NCI-H526 (cell line): Measurements from ENCODE around the gene TRIM24.

Experiments
- DNase-seq, 2 experiments: peaks; one replicate each; lab custom pipeline; 2025; lab: John Stamatoyannopoulos, UW

The TRIM24 gene

DNA sequence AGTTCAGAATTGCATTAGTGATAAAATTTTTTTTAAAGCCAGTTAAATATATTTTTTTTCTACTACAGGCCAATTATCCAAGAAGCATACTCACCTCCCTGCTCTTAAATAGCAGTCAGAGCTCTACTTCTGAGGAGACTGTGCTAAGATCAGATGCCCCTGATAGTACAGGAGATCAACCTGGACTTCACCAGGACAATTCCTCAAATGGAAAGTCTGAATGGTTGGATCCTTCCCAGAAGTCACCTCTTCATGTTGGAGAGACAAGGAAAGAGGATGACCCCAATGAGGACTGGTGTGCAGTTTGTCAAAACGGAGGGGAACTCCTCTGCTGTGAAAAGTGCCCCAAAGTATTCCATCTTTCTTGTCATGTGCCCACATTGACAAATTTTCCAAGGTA, 119.1 kb downstream of the TRIM24 start:
- DNase-seq = no peak

DNA sequence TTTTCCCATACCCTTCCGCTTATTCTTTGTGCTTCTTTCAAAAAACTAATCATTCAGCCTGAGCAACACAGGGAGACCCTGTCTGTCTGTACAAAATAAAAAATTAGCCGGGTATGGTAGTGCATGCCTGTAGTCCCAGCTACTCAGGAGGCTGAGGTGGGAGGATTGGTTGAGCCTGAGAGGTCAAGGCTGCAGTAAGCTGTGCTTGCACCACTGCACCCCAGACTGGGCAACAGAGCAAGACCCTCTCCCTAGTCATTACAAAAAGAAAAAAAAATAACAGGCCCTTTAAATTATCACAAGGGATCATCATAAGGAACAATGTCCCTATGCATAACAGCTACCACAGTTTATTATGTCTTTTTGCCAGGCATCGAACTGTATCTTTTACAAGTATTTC, 119.6 kb downstream of the TRIM24 start:
- DNase-seq = no peak

DNA sequence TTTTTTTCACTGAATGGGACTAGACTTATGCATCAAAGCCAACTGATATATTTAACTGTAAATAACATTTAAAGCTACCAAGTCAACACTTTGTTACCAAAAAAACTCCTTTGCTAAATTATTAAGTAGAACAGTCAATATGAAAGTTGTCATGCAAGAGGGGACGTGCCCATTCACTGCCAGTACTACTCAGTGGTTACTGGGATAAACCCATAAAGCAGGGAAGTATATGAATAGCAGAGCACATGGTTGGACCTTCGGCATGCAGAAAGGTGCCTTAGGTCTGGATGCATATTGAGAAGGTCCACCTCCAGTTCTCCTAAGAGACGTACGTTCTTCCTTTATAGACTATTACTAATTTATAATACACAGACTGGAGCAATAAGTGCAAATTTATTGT, 121.0 kb downstream of the TRIM24 start:
- no peak for DNase-seq

DNA sequence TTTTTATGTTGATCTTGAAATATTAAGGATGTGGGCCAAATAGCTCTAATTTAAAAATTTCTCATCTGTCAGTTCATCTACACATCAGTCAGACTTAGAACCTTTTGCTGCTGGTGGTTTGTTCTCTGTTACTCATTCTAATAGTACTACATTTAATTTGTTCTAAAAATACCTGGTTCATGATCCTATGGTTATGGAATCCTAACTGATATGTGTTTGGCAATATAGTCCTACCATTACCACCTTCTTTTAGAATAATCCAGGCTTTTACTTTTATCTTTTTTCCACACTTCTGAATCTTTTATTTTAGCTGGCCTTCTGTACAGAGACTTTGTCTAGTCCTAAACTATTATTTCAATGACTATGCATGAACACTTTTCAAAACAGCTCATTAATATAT, 124.2 kb downstream of the TRIM24 start:
- no peak for DNase-seq

DNA sequence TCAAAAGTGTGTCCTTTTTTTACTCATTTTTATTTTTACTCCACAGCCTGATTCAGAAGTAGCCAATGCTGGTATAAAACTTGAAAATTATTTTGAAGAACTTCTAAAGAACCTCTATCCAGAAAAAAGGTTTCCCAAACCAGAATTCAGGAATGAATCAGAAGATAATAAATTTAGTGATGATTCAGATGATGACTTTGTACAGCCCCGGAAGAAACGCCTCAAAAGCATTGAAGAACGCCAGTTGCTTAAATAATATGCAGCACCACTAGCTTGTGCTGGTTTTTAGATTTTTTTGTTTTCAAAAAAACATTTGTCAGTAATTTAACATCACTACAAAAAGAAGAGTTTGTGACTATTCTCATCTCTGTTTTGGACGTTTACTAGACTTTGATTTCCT, 124.6 kb downstream of the TRIM24 start:
- DNase-seq = no peak

DNA sequence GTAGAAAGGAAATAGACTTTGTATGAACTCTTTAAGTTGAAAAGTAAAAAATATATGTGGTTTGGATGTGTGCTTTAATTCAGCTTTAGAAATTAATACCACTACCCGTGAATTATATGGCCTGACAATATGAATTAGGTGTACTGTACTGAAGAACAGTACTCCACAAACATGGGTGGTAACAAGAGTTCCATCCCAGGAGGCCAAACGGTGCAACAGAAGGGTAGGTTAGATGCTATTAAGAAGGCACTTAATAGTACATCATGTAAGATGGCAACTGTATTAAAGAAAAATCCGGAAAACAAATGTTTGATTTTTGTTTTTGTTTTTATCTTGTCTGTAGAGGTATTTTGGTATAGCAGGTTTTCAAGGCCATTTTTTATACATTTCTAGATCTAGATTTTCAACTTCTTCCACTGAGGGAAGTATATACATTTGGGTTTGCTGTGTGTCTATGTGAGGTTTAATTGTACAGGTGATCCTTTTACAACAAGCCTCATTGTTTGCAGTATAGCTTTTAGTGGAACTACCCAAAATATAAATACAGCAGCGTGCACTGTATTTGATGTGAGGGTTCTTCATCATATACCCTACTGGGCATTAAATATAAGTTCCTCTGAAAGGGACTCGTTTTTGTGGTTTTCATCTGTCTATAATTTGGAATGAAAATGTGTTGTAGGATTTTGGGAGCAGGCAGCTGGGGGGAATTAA, 125.4 kb downstream of the TRIM24 start:
- DNase-seq = no peak

DNA sequence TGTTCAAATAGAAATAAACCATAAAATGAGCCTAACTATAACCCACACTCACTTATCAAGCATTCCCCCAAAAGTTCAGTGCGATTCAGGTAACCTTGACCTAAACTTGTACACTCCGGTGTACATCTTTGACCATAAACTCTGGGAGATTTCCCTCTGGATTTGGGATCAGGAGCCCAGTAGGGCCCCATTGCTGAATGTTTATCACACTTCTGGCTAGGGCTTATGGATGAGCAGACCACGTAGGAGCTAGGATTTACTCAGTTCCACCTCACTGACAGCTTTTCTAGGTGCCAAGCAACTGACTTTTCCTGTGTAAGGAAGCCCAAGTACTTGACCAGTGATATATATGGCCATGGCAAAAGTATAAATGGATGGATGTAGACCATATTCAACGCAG, 127.4 kb downstream of the TRIM24 start:
- no peak for DNase-seq

DNA sequence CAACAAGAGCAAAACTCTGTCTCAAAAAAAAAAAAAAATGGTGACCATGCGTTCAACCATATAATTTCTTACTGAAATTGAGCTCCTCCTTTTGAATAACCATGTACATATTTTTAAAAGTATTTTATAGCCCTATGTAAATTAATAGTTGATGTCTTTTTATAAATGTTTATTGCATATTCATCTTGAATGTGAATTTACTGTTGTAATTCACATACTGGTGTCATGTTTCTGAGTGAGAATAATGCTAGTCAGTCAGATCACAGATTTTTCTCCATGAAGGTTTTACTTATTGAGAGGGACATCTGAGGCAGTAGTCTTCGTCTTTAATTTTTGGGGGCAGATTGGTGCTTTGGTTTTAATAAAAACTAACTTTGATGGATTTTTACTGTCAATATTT, 128.9 kb downstream of the TRIM24 start:
- no peak for DNase-seq

DNA sequence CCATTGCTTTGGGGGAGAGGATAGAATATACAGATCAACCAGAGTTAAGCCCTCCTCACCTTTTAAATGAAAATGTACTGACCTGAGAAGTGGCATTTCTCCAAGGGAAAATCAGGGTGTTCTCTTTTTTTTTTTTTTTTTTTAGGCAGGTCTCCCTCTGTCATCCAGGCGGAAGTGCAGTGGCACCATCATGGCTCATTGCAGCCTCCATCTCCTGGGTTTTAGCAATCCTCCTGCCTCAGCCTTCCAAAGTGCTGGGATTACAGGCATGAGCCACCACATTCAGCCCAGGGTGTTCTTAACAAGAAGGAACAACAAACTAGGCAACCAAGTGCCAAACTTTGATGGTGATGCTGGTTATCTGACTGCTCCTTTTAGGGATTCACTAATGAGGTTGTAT, 130.1 kb downstream of the TRIM24 start:
- no peak for DNase-seq

DNA sequence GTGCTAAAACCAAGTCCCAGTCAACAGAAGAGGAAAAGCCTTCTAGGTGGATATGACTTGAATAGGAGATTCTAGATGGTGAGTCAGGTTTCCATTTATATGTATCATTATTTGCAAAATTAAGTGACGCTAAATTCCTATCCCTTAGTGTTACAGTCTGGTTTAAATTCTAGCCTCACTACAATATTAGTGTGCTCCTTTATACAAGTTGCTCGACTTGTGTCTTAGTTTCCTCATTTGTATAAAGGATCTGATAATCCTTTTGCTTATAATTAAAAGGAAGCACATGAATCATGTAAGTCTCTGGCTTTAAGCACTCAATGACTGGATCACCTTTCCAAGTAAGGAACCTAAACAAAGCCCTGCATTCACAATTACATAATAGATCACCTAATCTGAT, 135.4 kb downstream of the TRIM24 start:
- no peak for DNase-seq

DNA sequence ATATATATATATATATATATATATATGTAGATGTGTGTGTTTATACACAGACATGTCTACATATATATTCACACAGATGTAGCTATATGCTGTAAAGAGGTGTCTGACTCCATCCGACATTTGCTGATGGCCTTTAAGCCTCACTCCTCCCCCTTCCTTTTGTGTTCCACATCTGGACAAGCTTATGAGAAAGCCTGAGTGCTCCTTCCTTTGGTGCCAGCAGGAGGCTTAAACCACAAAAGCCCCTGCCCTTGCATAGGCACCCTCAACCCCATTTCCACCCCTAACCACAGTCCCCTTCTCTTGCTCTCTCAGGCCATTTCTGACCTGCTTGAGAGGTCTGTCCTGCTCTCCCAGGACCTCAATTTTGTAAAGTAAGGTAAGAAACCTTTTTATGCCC, 142.4 kb downstream of the TRIM24 start:
- DNase-seq = no peak

DNA sequence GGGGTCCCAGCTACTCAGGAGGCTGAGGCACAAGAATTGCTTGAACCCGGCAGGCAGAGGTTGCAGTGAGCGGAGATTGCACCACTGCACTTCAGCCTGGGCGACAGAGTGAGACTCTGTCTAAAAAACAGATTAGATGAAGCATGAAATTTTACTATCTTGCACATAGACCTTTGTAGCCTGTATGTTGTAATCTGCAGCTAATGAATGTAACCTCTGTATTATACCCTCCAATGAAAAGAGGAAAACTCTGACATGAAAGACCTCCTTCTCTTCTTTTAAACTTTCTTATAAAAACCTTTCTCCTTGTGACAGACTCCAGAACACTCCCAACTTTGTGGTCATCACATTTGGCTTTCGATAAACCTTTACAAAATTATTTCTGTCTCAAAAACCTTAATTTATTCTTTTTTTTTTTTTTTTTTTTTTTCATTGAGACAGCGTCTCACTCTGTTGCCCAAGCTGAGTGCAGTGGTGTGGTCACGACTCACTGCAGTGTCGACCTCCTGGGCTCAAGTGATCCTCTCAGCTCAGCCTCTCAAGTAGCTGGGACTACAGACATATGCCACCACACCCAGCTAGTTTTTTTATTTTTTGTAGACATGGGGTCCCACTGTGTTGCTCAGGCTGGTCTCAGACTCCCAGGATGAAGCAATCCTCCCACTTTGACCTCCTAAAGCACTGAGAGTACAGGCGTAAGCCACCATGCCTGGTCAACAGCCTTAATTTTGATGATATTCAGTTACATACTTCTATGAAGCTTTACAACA, 143.7 kb downstream of the TRIM24 start:
- no peak for DNase-seq

DNA sequence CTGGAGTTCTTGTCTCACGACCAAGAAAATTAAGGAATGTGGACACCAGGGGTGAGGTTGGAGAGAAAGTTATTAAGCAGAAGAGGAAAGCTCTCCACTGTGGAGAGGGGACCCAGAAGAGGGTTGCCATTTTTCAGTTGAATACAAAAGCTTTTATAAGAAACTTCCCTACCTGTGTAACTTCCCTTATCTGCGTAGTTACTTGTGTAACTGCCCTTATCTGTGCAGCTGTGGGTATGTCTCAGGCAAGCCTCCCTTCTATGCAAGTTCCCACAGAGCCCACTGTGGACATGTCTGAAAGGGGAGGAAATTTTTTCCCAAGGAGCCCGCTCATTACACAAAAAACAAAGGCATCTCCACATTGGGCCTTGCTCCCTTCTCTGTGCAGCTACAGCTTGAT, 146.2 kb downstream of the TRIM24 start:
- DNase-seq = no peak

DNA sequence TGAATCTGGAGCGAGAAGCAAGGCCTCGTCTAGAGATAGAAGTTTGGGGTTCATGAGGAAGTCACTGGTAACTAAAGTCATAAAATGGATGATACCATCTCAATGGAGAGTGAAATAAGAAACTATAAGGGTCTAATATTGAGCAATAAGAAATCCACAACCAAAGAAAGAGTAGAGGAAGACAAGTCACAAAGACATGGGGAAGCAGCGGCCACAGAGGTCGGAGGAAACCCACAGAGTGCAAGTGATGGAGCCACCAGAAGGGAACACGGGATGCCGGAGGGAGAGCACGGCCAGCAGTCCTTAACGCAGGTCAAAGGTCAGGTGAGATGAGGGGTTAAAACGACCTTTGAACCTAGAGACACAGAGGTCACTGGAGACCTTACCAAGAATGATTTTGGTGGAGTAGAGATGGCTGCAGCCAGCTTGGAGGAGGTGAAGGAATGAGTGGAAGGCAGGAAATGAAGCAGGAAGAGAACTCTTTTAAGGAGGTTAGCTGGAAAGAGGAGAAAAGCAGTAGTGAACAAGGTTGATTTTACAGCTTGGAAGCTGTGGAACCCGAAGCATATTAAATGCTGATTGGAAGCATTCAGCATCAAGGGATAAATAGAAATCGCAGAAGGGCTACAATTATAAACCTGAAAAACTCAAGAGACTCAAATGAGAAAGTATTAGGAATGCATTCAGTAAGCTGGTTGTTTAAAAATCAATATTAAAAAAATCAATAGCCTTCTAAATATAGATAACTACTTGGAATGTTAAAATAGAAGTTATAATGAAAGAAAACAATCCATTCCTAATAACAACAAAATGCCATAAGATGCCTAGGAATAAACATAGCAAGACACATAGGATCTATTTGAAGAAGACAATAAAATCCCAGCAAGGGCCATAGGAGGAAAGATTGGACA, 147.4 kb downstream of the TRIM24 start:
- no peak for DNase-seq

DNA sequence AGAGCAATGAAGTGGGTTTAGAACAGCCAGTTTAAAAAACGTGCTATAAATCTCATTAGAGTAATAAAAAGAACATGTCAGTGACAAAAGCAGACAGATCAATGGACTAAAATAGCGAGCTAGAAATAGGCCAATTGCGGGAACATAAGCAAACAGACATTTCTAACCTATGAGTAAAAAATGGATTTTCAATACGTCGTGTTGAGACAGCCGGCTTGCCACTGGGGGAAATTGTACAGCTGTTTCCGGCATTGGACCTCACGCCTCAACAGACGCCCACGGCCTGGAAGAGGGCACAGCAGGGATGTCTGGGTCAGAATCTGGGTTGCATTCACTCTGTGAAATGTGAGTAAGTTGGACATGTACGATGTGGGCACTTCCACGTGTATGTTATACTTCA, 148.2 kb downstream of the TRIM24 start:
- DNase-seq = no peak

DNA sequence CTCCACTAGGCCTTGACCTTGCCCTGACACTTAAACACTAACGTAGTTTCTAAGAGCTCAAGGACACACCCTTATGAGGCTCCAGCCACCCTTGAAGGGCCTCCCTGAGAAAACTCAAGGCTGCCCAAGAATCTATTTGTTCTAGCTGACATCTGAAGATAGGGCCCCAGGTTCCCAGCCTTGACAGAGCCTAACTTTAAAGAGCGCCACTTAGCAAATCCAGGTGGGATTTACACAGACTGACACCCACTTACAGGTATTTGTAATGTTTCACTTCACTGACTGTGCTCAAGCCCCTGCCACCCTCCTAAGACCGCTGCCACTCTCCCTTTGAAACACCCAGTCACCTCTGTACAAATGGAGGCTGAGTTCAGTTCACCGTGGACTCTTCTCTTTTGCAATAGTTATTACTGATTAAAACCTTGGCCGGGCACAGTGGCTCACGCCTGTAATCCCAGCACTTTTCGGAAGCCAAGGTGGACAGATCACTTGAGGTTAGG, 150.7 kb downstream of the TRIM24 start:
- no peak for DNase-seq

DNA sequence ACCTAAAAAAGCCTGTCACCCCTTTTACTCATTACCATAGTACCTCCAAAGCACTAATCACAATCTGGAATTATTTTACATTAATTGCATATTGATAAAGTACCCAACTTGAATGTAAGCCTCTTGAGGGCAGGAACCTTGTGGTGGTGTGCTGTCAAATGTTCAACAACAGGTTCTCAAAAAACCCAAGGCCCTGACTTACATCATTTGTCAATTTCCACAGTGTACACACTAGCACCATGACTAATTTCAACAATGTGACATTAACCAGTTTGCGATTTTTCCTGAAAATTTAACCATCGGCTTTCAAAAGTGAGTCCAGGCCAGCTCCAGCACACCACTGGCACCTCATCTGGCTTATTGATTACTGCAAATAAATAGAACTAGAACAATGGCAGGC, 153.6 kb downstream of the TRIM24 start:
- no peak for DNase-seq

DNA sequence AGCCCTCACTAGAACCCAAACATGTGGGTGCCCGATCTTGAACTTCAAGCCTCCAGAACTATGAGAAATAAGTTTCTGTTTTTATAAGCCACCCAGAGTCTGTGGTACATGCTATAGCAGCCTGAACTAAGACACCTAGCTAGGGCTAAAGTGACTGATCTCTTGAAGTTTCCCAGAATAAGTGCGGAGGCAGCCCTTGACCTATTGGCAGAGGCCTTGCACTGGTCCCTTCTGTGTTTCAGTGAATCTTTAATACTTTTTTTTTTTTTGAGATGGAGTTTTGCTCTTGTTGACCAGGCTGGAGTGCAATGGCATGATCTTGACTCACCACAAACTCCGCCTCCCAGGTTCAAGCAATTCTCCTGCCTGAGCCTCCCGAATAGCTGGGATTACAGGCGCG, 156.0 kb downstream of the TRIM24 start:
- DNase-seq = no peak

DNA sequence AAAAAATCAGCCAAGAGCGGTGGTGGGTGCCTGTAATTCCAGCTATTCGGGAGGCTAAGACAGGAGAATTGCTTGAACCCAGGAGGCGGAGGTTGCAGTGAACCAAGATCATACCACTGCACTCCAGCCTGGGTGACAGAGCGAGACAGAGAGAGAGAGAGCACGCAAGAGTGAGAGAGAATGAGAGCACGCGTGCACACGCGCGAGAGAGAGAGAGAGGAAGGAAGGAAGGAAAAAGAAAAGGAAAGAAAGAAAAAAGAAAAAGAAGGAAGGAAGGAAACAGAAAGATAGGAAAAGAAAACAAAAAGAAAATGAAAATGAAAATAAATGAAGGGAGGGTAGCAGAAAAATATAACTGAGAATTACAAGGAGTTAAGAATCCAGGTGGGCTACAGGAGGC, 158.4 kb downstream of the TRIM24 start:
- no peak for DNase-seq

DNA sequence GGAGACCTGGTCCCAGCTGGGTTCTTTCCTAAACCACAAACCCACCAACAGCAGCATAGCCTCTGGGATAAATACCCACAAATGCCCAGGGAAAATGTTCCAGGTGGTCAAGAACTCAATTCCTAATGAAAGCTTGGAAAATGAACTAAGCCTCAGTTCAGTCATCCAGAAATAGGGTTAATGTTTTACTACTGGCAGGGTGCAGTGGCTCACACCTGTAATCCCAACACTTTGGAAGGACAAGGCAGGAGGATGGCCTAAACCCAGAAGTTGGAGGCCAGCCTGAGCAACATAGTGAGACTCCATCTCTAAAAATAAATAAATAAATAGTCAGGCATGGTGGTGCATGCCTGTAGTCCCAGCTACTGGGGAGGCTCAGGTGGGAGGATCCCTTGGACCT, 158.9 kb downstream of the TRIM24 start:
- no peak for DNase-seq

DNA sequence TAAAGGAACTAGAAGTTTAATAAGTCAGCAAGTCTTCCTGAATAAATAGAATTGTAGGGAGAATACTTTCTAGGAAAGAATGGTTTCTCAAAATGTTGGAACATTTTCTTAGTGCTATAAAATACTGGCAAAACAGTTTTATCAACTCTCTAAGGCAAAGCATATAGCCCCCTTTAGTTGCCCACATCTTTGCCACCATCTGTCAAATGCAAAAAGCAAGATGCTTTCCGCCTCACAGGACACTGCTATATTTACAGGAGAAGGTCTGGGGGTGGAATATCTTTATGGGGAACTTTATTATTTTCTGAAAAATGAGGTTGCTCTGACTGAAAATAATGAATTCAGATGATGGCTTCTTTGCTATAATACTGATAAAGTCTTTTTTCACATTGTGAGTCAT, 162.8 kb downstream of the TRIM24 start:
- DNase-seq = no peak

DNA sequence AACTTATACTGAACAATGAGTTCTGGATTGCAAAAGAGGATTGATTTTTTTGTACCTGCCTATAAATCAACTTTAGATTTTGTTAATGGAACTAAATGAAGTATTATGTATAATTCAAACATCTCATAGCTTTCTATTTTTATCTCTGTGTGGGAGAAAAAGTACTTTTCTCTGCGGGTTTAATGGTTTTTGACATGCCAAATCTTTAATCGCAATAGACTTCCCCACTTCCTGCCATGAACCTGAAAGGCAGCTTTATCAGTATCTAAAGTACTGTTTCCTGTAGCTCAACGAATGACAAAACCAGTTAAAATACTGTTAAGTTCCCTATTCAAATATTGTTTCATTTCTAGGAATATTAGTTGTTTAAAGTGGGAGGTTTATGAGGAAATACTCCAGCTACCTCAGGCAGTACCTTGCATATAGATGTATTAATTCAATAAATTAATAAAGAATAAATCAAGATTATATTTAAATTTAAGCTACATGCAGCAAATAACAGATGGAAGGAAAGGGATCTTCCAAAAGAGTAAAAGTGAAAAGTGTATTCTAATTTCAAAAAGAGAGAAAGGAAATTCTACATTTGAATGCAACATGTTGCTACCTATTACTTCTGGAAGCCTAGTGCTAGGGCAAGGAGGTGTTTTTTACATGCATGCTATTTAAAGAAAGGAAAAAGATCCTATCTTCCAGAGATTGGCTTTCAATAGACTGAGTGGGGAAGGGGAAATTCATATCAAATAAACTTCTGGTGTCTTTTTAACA, 165.2 kb downstream of the TRIM24 start:
- no peak for DNase-seq
